HK-2 (cell line): ENCODE results near the gene ENO4.

Source experiments
- DNase-seq: peaks from one replicate; pipeline ENCODE4 v3.0.0-alpha.2; 2018; ENCODE audit not compliant: unreplicated experiment

ENO4 gene

DNA sequence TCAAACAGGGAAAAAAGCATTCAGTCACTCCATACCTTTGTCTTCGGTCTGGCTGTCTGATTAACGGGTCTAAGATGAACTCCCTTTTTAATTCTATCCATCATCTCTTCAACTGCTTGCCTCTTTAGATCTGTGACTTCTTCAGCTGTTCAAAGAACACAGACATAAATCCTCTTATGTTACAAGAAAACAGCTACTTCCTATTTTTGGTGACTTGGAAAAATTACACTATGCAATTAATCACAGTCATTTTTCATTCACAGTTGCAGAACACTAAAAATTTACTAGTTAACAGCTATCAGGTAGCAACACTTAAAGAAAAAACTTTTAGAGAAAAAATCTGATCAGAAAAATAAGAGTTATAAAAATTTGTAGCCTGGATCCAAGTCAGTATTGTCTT lies 66.0 kb downstream of the ENO4 start:
- no peak for DNase-seq

DNA sequence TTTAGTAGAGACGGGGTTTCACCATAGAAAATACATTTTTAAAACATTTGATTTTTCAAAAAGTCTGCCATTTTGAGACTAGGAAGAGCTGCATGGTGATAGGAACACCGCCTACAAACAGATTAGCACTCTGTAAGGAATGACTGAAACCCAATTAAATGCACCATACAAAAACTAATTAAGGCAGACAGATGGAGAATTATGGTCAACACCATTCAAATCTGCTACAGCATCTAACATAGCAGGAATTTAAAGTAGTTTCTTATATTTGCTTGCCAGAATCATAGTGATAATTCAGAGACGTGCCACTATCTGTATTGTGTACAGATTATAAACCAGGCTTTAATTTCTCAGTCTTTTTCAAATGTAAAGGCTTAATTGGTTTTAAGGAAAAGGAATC lies 68.2 kb downstream of the ENO4 start:
- DNase-seq: no peak

- DNase-seq: no peak
Observed at GRCh38 chr10:116918583-116918982, 69.3 kb downstream of the ENO4 start.

DNA sequence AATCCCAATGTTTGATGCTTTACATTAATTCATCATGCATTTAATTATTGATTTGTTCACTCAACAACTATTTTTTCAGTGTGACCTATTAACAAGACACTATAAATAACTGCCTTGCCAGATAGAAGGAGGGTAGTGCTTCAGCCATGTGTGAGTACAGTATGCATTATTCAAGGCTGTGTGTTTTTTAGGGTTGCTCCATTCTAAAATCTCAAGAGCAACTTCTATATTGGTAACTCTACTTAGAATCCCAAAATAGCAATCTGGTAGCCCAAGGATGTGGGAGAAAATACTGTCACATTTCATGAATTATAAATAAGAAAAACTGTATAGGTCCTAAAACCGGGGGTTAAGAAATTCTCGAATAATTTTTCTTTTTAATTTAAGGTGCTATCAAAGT lies 69.9 kb downstream of the ENO4 start:
- no peak for DNase-seq

- no peak for DNase-seq
Observed at GRCh38 chr10:116919706-116920105, 70.4 kb downstream of the ENO4 start.

DNA sequence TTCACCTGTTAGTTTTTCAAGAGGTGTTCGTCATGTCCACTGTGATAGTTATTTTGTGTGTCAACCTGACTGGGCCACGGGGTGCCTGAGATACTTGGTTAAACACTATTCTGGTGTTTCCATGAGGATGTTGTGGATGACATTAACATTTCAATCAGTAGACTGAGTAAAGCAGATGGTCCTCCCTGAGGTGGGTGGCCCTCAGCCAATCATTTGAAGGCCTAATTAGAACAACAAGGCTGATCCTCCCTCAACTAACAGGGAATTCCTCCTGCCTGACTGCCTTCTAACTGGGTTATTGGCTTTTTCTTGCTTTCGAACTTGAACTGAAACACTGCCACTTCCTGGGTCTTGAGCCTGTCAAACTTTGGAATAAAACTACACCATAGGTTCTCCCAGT lies 75.8 kb downstream of the ENO4 start:
- DNase-seq: no peak

- no peak for DNase-seq
Observed at GRCh38 chr10:116926426-116926825, 77.1 kb downstream of the ENO4 start.

- no peak for DNase-seq
Observed at GRCh38 chr10:116931806-116932205, 82.5 kb downstream of the ENO4 start.
